NCI-H1105 treated with DMSO at 0.1 percent for 48 hours (cell line): ENCODE measurements around the gene EPHB4.
"Not testable (repeated sequence)": the region's sequence is repeated elsewhere in the genome, so short reads cannot be mapped to it uniquely, and the experiment has no call there.

ENCODE experiments used
- DNase-seq: peaks from one replicate; lab custom pipeline; 2025; lab: John Stamatoyannopoulos, UW

Gene EPHB4

GRCh38 chr7:100827330-100828226 lies at the start of gene EPHB4:
Gene EPHB4 (minus strand): TSS chr7:100827523. CDS start chr7:100827030, 493 bp downstream.
- peak; percentile 40 for DNase-seq

DNA sequence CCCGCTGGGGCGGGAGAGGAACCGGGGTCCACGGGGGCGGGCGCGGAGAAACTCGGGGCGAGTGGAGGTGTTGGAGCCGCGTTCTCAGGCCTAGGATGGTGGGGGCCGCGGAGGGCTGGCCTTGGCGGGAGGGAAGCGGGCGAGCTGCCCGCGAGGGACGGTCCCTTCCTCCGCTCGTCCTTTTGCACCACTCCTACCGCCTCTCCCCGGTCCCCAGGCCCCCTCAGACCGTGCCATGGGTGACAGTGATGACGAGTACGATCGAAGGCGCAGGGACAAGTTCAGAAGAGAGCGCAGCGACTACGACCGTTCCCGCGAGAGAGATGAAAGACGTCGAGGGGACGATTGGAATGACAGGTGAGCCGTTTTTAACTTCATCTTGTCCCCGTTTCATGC lies 48.0 kb upstream of the EPHB4 start:
- DNase-seq = no peak

- DNase-seq = peak; percentile 97
Observed at GRCh38 chr7:100874577-100875355, 47.4 kb upstream of the EPHB4 start, which contains the start of gene SRRT. Gene SRRT (plus strand): TSS chr7:100875103. CDS start chr7:100875591, 488 bp downstream.

GRCh38 chr7:100874300-100874576 lies 46.9 kb upstream of the EPHB4 start:
- peak; percentile 46 for DNase-seq

- no peak for DNase-seq
Observed at GRCh38 chr7:100873599-100874299, 46.4 kb upstream of the EPHB4 start.

GRCh38 chr7:100867776-100868485 lies 40.6 kb upstream of the EPHB4 start:
- no peak for DNase-seq

DNA sequence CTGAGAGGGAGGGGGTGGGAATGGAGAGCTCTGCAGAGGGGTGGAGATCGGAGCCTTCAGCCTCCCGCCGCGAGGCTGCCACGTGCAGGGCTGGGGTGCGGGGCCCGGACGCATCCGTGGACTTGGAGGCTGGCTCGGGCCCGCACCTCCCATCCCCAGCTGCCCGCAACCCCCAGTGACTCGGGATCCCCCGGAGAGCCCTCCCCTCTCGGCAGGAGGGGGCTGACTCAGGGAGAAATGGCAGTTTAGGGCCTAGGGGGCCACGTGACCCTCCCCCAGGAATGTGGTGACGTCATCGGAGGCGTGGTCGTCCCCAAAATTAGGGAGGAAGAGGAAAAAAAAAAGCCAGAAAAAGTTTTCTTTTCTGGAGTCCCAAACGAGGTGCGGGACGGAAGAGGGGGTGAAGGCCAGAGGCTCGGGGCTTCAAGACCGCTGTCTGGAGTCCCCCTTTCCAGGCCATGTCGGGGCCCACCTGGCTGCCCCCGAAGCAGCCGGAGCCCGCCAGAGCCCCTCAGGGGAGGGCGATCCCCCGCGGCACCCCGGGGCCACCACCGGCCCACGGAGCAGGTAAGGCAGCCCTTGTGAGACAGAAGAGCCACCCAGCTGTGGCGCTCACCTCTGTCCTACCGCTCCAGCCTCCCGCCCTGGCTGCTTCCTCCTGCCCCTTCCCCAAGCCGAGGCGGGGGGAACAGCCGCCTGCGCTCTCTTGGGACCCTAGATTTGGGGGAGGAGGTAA lies 39.9 kb upstream of the EPHB4 start, which contains the start of gene TRIP6:
Gene TRIP6 (plus strand): TSS at position 348 of the 736 bp plus-strand sequence. CDS start 111 bp downstream, at position 459.
- DNase-seq = no peak

- DNase-seq = no peak
Observed at GRCh38 chr7:100866729-100867039, 39.4 kb upstream of the EPHB4 start.

GRCh38 chr7:100865938-100866728 lies 38.8 kb upstream of the EPHB4 start:
- DNase-seq = peak; percentile 79

- DNase-seq = peak; percentile 71
Observed at GRCh38 chr7:100865372-100865911, 38.1 kb upstream of the EPHB4 start.

- DNase-seq = no peak
Observed at GRCh38 chr7:100864263-100864845, 37.0 kb upstream of the EPHB4 start.

DNA sequence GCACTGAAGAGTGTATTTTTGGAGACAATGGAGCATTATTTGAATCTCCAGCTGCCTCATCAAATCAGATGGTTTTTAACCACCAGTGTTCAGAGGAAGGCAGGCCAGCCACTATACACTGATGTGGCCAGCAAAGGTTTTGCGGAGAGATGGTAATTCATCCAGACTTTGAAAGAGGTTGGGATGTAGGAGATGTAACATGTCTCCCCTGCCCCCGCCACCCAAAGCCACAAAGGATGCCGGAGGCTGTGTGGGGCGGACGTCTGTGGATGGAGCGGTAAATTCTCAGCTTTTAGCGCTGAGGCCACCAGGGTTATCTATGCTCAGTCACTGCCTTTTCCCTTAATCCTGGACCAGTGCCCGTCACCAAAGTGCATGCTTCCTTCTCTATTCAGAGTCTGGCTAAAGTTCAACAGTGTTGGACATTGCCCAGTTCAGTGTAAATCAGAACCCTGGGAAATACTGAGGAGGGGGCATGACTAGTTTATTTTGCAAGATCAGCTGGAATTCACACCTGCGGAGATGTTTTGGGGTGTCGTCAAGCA lies 36.2 kb upstream of the EPHB4 start:
- no peak for DNase-seq

DNA sequence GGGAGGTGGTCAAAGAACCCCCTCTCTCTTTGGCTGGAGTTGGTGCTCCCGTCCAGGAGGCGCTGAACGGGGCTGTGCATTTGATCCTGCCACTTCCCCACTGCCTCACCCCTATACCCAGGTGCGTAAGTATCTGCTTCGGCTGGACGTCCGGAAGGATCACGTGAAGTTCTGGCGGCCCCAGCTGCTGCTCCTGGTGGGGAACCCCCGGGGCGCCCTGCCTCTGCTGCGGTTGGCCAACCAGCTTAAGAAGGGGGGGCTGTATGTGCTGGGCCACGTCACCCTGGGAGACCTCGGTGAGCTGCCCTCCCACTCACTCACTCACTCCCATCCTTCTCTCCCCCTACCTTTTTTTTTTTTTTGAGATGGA lies 34.3 kb upstream of the EPHB4 start:
- DNase-seq = no peak

DNA sequence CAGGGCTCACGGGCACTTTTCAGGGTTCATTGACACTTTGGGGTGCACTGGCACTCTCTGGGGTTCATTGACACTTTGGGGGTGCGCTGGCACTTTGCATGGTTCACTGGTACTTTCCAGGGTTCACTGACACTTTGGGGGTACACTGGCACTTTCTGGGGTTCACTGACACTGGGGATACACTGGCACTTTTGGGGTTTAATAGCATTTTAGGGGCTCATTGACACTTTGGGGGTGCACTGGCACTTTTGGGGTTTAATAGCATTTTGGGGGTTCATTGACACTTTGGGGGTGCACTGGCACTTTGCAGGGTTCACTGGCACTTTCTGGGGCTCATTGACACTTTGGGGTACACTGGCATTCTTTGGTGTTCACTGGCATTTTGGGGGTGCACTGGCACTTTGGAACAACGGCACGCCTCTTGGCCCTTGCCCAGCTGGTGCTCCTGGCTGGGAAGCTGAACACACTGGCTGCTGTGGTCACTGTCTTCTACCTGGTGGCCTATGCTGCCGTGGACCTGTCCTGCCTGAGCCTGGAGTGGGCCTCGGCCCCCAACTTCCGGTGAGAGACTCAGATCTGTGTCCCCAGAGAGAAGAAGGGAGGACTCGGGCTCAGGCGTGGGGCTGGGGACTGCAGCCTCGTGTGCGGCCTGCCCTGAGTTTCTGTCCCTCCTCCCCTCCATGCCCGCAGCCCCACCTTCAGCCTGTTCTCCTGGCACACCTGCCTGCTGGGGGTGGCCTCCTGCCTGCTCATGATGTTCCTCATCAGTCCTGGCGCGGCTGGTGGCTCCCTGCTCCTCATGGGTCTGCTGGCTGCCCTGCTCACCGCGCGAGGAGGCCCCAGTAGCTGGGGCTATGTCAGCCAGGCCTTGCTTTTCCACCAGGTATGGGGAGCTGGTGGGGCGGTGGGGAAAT lies 33.6 kb upstream of the EPHB4 start:
- no peak for DNase-seq

DNA sequence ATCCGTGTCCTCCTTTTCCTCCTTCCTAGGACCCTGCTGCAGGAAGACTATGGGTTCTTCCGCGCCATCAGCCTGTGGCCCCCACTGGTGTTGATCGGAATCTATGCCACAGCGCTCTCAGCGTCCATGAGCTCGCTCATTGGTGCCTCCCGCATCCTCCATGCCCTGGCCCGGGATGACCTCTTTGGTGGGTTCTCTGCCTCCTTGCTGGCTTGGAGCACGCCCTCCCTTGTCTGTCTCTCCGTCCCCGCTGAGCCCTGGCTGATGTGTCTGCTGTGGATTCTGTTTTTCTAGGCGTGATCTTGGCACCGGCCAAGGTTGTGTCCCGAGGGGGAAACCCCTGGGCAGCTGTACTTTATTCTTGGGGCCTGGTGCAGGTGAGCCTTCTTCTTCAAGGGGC lies 32.5 kb upstream of the EPHB4 start:
- DNase-seq = no peak

GRCh38 chr7:100856871-100857282 lies 29.6 kb upstream of the EPHB4 start:
- DNase-seq = no peak

DNA sequence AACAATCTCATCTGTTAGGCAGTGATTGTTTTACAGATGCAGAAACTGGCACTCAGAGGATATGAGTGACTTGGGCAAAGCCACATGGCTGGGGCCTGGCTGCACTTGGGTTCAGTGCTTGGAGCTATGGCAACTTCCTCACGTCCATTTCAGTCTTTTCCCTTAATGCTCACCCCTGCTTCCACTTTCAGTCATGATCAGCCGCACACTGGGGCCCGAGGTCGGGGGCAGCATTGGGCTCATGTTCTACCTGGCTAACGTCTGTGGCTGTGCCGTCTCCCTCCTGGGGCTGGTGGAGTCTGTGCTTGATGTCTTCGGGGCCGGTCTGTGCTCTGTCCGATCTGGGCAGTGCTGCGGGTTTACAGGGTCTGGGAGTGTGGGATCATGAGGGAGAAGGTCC lies 28.2 kb upstream of the EPHB4 start:
- no peak for DNase-seq

DNA sequence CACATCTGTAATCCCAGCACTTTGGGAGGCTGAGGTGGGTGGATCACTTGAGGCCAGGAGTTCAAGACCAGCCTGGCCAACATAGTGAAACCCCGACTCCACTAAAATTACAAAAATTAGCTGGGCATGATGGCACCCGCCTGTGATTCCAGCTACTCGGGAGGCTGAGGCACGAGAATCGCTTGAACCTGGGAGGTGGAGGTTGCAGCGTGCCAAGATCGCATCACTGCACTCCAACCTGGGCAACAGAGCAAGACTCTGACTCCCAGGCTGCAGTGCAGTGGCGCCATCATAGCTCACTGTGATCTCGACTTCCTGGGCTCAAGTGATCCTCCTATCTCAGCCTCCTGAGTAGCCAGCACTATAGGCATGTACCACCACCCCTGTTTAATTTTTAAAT lies 27.6 kb upstream of the EPHB4 start:
- not testable (repeated sequence) for DNase-seq
